ENCODE data around the gene RAB11FIP3. TPM values are rescaled to one million over a fixed set of nuclear protein-coding genes. Genes with fewer than 3 reads are reported as not detected.

Gene RAB11FIP3
- total RNA-seq, 1 donor from 2014 or later, result 10.5 TPM

DNA sequence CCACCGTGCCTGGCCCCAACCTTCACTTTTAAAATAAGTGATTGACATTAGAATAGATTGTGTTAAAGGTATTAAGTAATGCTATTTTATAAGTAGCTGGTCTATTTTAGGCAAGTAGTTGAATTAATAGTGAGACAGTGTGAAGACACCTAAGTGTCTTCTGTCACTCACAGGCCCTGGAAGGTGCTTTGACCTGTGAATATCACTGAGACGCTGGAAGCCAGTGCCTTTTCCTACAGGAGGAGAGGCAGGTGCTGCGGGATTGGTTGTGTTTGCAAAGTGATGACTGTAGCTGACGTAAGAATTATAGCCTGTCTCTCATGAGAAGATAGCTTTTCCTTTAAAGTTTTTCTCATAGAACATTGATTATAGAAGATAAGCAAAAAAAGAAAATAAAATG lies 45.0 kb downstream of the RAB11FIP3 start:
- no peak for TF ChIP-seq CTCF (IDR thresholded peaks at IDR 0.05; ENCODE audit: insufficient read depth, low read length, severe bottlenecking)
- Histone ChIP-seq H3K27me3 (ENCODE audit: control insufficient read depth, insufficient read depth, low read length) (no peaks in the 10 kb centered on the region), H3K4me3 (ENCODE audit: low read depth, low read length) (no peak overlapping the region), H3K36me3 (ENCODE audit: control insufficient read depth, insufficient read depth, low read length) (no peaks in the 10 kb centered on the region)
- FAIRE-seq (no peak), DNase-seq (ENCODE audit: low read depth) (no peak)

DNA sequence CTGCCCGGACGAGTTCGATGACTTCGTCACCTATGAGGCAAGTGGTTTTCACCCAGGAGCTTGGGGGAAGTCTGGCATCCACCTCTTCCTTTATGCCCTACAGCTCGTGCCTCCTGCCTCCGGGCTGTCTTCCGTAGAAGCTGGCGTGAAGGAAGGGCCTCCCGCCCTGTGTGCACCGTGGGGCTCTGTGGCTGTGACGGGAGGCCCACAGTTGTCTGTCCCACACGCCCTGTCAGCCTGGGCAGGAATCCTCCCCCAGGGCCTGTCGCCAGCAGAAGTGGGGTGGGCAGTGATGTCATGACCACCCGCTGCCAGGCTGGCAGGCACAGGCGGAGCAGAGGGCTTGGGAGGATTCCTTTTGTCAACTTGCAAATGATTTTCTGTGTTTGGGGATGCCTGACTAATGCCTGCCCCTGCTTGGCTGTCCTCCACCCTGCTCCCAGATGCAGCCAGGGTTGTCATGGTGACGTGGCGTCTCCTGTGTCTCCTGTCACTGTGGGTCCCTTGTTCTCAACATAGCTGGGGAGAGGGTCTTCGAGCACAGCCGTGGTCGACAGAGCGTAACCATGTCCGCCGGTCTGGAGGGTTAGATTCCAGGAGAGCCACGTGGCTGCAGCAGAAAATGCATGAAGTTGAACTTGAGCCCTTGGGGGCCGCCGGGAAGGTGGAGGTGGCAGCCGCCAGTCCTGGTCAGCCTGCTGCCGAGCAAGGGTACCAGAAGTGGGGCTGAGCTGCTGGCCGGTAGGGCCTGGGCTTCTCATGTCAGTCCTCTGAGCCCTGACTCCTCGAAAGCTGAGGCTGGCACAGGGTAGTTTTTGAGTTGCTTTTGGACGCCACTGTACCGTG lies 46.1 kb downstream of the RAB11FIP3 start:
- FAIRE-seq, result peak; percentile 83
- no peak overlapping the region for H3K4me3 ChIP-seq (ENCODE audit: low read depth, low read length)
- no peaks in the 10 kb centered on the region for H3K27me3 ChIP-seq (ENCODE audit: control insufficient read depth, insufficient read depth, low read length)
- no peak for TF ChIP-seq CTCF (IDR thresholded peaks at IDR 0.05; ENCODE audit: insufficient read depth, low read length, severe bottlenecking)
- DNase-seq (ENCODE audit: low read depth), result peak; percentile 53
- no peaks in the 10 kb centered on the region for H3K36me3 ChIP-seq (ENCODE audit: control insufficient read depth, insufficient read depth, low read length)

- DNase-seq (ENCODE audit: low read depth) (no peak), FAIRE-seq (no peak)
- no peaks in the 10 kb centered on the region for H3K27me3 ChIP-seq (ENCODE audit: control insufficient read depth, insufficient read depth, low read length)
- no peaks in the 10 kb centered on the region for H3K36me3 ChIP-seq (ENCODE audit: control insufficient read depth, insufficient read depth, low read length)
- no peak for TF ChIP-seq CTCF (IDR thresholded peaks at IDR 0.05; ENCODE audit: insufficient read depth, low read length, severe bottlenecking)
- no peak overlapping the region for H3K4me3 ChIP-seq (ENCODE audit: low read depth, low read length)
Measured at GRCh38 chr16:472199-472504, 46.7 kb downstream of the RAB11FIP3 start.

GRCh38 chr16:473046-474043 lies 47.9 kb downstream of the RAB11FIP3 start:
- Histone ChIP-seq H3K4me3 (ENCODE audit: low read depth, low read length) (no peak overlapping the region), H3K27me3 (ENCODE audit: control insufficient read depth, insufficient read depth, low read length) (no peaks in the 10 kb centered on the region), H3K36me3 (ENCODE audit: control insufficient read depth, insufficient read depth, low read length) (peaks cover 4% of the 10 kb centered on the region)
- FAIRE-seq, result no peak
- DNase-seq (ENCODE audit: low read depth), result peak; percentile 29
- no peak for TF ChIP-seq CTCF (IDR thresholded peaks at IDR 0.05; ENCODE audit: insufficient read depth, low read length, severe bottlenecking)

DNA sequence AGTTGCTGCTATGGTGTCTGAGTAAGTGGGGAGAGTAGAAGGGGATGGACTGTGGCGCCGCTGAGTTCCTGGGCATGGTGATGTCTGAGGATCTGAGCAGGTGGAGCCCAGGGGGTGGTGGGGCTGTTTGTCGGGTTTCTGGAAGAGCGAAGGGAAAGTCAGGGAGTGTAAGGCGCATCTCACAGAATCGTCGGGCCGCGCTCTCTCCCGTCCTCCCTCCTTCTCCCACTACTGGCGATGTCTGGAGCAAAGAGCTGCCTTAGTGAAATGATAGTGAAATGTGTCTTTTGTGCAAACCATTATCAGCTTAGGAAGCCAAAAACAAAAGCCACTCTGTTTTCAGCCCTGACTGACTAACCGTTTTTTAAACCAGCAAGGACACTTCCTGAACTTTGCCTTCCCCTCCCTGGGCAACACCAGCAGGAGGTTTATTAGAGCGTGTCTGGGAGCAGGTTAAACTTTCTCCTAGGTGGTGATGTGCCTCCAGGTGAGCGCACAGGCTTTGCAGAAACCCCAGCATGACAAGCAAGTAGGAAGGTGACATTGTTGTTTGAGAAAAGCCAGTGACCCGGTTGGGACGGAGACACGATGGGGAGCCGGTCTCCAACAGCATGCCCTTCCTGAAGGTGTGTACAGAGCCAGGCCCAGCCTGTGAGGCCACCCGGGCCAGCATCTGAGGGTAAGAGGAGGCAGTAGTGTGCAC lies 49.1 kb downstream of the RAB11FIP3 start:
- DNase-seq (ENCODE audit: low read depth) (no peak), FAIRE-seq (peak; percentile 18)
- H3K27me3 ChIP-seq (ENCODE audit: control insufficient read depth, insufficient read depth, low read length), result no peaks in the 10 kb centered on the region
- TF ChIP-seq CTCF (IDR thresholded peaks at IDR 0.05; ENCODE audit: insufficient read depth, low read length, severe bottlenecking), result no peak
- H3K36me3 ChIP-seq (ENCODE audit: control insufficient read depth, insufficient read depth, low read length), result peaks cover 4% of the 10 kb centered on the region
- no peak overlapping the region for H3K4me3 ChIP-seq (ENCODE audit: low read depth, low read length)
